ENCODE measurements around the gene PCNX1.
"Not testable (repeated sequence)": the region's sequence is repeated elsewhere in the genome, so short reads cannot be mapped to it uniquely, and the experiment has no call there.

Gene PCNX1

GRCh38 chr14:71022939-71023338 is 115.7 kb downstream of the PCNX1 start:
- no peak for DNase-seq

DNA sequence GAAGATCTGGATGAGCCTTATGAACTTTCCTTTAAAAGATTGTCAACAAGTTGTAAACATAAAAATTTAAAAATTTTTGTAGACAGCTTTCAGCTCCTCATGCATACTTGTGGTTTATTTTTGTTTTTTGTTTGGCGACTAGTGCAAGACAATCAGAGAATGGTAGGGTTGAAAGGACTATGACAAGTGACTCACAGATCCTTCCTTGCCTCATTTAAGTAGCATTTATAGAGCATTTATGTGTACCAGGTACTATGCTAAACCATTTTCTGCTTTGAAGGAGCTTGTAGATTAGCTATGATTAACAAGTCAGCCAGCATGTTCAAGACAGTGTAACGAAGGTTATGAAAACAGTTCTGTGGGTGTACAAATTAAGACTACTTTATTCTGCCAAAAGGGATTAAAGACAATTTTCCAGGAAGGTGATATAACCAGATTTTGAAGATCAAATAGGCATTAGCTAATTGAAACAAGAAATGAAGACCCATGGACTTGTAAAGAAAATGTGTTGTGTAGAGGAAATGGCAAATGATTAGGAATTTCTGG is 122.0 kb downstream of the PCNX1 start:
- no peak for DNase-seq

GRCh38 chr14:71031000-71031399 is 123.7 kb downstream of the PCNX1 start:
- no peak for DNase-seq

DNA sequence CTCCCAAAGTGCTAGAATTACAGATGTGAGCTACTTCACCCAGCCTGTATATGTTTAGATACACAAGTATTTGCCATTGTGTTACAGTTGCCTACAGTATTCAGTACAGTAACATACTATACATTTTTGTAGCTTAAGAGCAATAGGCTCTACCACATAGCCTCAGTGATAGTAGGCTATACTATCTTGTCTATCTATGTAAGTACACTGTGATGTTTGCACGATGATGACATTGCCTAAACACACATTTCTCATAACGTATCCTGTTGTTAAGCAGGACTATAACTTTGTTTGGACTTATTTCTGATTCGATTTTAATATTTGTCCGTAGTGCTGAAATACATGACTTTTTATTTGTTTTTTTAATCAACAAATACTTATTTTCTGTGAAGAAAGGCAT is 129.2 kb downstream of the PCNX1 start:
- no peak for DNase-seq

- no peak for DNase-seq
Observed at GRCh38 chr14:71048393-71048792, 141.1 kb downstream of the PCNX1 start.

DNA sequence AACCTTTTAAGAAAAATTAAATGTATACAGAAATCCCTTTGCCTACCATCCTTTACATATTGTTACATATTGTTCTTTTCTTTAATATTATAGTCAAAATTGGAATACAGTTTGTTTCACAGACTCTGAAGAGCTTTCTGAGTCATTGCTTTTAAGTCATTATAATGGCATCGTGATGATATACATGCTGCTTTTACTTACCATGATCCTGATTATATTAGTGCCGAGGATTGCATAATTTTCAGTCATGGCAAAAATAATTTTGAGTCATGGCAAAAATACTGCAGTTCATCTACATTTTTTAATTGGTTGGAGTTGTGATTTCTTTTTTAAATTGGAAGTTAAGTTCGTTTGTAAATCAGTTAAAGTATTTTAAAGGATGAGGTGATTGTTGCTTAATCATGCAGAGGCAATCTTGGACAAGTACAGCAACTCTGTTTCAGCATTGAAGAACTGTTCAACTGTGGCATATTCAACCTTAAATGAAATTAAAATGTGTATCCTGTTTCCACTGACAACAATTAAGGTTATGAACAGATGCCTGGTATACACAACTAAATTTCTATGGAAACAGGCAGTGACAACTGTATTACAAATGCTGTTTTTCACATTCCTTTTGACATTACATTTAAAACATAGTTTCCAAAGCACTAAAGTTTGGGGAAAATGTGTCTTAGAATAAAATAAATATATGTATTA is 142.3 kb downstream of the PCNX1 start:
- DNase-seq, result no peak

GRCh38 chr14:71050227-71050823 is 143.1 kb downstream of the PCNX1 start:
- DNase-seq, result no peak

GRCh38 chr14:71054706-71055105 is 147.4 kb downstream of the PCNX1 start:
- DNase-seq, result no peak

- DNase-seq, result no peak
Observed at GRCh38 chr14:71056168-71056567, 148.9 kb downstream of the PCNX1 start.

DNA sequence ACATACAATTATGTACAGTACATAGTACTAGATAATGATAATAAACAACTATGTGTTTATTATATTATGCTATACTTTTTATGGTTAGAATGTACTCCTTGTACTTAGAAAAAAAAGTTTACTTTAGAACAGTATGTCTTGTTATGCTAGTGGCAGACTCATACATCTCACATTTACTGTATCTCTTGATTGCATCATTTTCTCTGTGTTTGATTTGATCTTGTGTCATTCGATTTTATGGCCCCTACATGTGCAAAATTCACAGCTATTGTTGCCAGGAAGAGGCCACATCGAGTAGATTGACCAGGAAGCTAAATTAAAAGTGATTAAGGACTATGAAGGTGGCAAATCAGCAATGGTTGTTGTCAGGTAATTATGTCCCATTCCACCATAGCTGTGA is 153.0 kb downstream of the PCNX1 start:
- no peak for DNase-seq

DNA sequence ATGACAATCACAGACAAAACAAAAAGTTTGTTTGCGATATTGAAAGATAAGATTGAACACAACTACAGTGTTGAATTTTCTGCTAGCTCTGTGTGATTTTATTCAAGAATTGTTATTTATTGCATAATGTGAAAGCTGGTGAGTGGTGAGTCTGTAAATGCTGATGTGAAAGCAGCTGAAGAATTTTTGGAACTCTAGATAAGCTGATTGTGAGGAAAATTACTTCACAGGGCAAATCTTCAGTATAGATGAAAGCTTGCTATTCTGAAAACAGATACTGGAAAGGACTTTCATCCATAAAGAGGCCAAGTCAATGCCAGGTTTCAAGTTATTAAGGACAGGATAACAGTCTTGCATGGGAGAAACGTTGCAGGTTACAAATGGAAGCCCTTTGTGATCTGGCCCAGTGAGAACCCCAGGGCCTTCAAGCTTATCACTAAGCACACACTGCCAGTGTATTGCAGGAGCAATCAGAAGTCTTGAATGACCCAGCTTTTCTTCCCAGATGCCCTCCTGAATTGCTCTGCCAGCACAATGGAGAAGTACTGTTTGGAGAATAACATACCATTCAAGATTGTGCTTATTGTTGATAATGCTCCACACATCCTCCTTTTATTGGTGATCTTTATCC is 153.7 kb downstream of the PCNX1 start:
- no peak for DNase-seq

DNA sequence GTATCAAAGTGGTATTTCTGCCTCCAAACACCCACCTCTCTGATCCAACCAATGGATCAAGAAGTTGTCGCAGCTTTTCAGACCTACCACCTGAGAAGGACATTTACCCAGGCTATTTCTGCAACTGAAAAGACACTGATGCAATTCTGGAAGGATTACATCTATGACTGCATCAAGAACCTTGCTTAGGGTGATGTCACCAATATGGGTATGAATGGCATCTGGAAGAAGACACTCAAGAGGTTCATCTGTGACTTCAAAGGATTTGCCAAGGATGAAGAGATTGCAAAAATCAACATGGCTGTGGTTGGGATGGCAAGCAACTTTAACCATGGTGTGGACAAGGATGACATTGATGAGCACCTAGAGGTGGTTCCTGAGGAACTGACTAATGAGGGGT is 154.2 kb downstream of the PCNX1 start:
- no peak for DNase-seq

- DNase-seq, result no peak
Observed at GRCh38 chr14:71062581-71063303, 155.5 kb downstream of the PCNX1 start.

DNA sequence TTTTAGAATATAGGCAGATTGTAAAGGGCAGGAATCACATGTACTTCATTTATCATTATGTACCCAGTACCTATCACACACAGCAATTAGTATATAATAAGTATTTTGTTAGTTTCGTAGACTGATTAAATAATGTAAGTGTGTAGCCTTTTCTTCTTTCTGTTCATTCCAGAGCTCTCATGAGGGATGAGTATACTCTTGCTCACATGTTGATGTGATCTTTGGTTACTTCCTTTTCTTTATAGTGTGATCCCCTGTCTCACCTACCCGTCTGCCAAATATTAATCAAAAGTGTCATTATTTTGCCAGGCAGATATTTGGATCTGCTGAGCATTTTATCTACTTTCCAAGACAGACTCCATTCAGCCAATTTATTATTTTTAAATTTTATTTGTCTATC is 156.1 kb downstream of the PCNX1 start:
- DNase-seq, result no peak

DNA sequence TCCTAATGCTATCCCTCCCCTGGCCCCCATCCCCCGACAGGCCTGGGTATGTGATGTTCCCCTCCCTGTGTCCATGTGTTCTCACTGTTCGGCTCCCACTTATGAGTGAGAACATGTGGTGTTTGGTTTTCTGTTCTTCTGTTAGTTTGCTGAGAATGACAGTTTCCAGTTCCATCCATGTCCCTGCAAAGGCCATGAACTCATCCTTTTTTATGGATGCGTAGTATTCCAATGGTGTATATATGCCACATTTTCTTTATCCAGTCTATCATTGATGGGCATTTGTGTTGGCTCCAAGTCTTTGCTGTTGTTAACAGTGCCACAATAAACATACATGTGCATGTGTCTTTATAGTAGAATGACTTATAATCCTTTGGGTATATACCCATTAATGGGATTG is 157.5 kb downstream of the PCNX1 start:
- DNase-seq, result not testable (repeated sequence)

- no peak for DNase-seq
Observed at GRCh38 chr14:71070169-71070568, 162.9 kb downstream of the PCNX1 start.

DNA sequence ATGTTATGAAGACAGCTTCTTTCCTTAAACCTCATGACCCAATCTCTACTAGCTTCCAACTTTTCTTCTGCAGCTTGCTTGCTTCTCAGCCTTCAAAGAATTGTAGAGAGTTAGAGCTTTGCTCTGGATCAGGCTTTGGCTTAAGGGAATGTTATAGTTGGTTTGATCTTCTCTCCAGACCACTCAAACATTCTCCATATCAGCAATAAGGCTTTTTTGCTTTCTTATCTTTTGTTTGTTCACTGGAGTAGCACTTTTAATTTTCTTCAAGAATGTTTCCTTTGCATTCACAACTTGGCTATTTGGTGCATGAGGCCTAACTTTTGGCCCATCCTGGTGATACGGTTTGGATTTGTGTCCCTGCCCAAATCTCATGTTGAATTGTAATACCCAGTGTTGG is 163.8 kb downstream of the PCNX1 start:
- no peak for DNase-seq

DNA sequence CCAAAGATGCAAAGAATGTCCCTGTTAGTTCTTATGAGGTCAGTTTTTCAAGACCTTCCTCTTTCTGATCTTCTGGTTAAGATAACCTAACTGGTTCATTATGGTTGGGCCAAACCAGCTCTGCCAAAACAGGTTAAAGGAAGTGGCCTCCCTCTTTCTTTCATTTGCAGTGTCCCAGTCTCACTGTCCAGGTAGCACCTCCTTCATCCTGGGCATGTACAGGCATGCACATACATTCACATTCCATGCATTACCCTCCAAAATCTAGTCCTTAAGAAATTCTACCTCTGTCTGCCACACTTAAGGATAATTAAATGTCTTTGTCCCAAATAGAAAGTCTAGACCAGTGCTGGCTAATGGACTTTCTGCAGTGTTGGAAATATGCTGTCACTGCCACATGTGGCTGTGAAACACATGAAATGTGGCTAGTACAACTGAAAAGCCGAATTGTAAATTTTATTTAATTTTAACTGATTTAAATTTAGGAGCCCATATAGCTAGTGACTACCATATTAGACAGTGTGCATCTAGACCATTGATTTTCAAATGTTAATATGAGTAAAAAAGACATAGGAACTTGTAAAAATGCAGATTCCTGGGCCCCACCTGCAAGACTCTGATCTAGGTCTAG is 169.3 kb downstream of the PCNX1 start:
- DNase-seq, result no peak

- no peak for DNase-seq
Observed at GRCh38 chr14:71078500-71078899, 171.2 kb downstream of the PCNX1 start.

GRCh38 chr14:71086567-71086966 is 179.3 kb downstream of the PCNX1 start:
- DNase-seq, result no peak

DNA sequence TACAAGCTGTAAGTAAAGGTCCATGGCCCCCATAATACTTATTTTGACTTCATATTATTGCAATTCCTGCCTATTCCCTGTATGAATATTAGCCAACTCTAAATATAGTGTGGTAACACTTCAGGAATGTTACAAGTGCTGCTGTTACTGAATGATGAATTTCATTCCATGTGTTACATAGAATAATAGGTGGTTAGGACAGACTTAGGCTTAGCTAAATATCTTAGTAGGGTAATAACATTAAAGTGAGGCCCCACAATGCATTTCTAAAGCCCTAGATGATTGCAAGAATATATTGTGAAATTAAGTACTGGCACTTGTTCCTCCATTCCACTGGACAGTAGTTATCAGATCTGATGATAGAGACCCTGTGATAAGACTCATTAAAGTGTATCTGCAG is 182.7 kb downstream of the PCNX1 start:
- no peak for DNase-seq

GRCh38 chr14:71094722-71095121 is 187.5 kb downstream of the PCNX1 start:
- DNase-seq, result no peak

DNA sequence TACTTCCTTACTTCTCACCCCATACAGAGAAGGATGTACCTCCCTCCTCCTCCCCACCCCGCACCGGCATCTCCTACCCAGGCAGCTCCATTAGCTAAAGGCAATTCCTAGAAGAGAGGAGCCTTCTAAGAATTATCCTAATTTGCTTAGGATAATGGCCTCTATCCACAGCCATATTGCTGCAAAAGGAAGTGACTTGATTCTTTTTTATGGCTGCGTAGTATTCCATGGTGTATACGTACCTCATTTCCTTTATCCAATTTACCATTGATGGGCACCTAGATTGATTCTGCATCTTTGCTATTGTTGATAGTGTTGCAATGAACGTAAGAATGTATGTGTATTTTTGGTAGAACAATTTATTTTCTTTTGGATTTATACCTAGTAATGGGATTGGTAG is 189.7 kb downstream of the PCNX1 start:
- DNase-seq, result no peak

All from activated T-cell treated with anti-CD3 and anti-CD28 coated beads, Interleukin-2, amount 50 U/mL, for 1 hour (primary cell).